ENCODE measurements around the gene DGKB. TPM values are rescaled to one million over a fixed set of nuclear protein-coding genes. Genes with fewer than 3 reads are reported as not detected.

DGKB gene
- polyA plus RNA-seq, 2 of the 4 experiments (the other 2 are of a cell fraction): 0.01 TPM; not detected in 1

DNA sequence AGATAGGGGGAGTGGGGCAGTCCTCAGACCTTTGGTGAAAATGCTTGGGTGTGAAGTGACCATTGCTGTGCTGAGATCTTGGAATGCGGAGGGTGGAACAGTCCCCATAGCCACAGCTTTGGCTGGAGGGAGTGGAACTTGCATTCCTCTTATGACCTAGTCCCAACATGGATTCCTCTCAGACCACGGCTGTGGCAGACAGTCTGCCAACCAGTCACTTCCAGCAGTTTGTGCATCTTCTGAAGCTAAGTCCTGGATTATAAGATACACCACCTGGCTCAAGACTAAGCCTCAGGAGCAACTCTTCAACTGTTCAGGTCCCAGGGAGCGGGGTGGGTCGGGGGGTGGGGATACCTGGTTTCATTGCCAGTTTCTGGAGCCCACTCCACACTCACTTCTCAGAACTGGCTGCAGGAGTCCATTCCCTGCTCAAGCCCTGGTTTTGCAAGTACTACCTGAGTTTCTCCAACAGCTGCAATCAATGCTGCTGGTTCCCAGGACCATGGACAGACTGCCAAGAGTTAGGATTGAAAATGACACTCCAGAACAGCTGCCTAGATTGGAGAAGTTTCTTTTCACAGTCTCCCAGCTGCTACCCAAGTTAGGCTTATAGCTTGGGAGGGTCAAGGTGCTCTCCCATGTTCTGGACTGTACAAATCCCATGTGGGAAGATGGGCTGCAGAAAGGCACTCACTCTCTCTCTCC is 29.1 kb upstream of the DGKB start:
- no peak for ATAC-seq
- Histone ChIP-seq H3K27ac (no peak overlapping the region), H3K4me2 (no peak overlapping the region), H3K9me3 (no peaks in the 10 kb centered on the region), H3K4me1 (no peaks in the 10 kb centered on the region), H3K4me3 (no peak overlapping the region)
- no peak for TF ChIP-seq ESRRA (IDR thresholded peaks at IDR 0.05; ENCODE audit: borderline replicate concordance, low read length)
- TF ChIP-seq HOXB13 (CRISPR knock-in tag; IDR thresholded peaks at IDR 0.05; ENCODE audit: low read depth): no peak
- no peak for TF ChIP-seq PHF8 (IDR thresholded peaks at IDR 0.05; ENCODE audit: borderline replicate concordance, low read depth)
- no peak for TF ChIP-seq HEYL (CRISPR knock-in tag; IDR thresholded peaks at IDR 0.05)
- TF ChIP-seq RFX5 (IDR thresholded peaks at IDR 0.05): no peak
- TF ChIP-seq RARB (CRISPR knock-in tag; IDR thresholded peaks at IDR 0.05): no peak
- no peak for TF ChIP-seq SREBF2 (IDR thresholded peaks at IDR 0.05)
- TF ChIP-seq JUNB (IDR thresholded peaks at IDR 0.05): no peak
- TF ChIP-seq EHMT2 (IDR thresholded peaks at IDR 0.05; ENCODE audit: low read depth): no peak
- ChIA-PET CTCF (no interaction called here), POLR2A (no interaction called here)
- WGBS (ENCODE audit: missing lambda C conversion rate): 13% methylated on average over 4 of the region's 4 CpGs
- FAIRE-seq: no peak
- DNase-seq (ENCODE audit: low read depth in 1 of 2, low spot score in 1 of 2): no peak

DNA sequence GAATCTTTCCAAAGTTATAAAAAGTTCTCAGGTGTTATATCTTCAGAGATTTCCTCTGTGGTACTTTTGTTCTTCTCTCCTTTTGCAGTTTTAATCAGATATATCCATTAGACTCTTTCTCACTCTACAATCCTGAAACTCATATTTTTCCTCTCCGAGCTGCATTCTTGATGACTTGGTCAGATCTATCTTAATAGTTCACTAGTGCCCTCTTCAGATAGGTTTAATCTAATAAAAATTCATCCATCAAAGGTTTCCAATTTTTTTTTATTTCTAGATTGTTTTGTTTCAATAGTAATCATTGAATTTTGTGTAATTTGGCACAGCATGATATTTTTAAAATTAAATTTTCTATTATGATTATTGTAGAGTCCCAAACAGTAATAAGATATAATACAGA is 21.8 kb upstream of the DGKB start:
- no peak overlapping the region for H3K4me2 ChIP-seq
- CTCF ChIA-PET: interaction anchor here (1.2 kb wide), 2 partner anchors 205 to 207 kb away, joined by 3 to 5 read pairs; no protein-coding TSS in a partner anchor
- no peaks in the 10 kb centered on the region for H3K4me1 ChIP-seq
- no peak overlapping the region for H3K27ac ChIP-seq
- no peak for TF ChIP-seq HOXB5 (CRISPR knock-in tag; IDR thresholded peaks at IDR 0.05)
- no peak for TF ChIP-seq JUNB (IDR thresholded peaks at IDR 0.05)
- TF ChIP-seq, protein P1, sequence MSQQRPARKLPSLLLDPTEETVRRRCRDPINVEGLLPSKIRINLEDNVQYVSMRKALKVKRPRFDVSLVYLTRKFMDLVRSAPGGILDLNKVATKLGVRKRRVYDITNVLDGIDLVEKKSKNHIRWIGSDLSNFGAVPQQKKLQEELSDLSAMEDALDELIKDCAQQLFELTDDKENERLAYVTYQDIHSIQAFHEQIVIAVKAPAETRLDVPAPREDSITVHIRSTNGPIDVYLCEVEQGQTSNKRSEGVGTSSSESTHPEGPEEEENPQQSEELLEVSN (IDR thresholded peaks at IDR 0.05; ENCODE audit: borderline replicate concordance, low read depth): no peak
- TF ChIP-seq ZNF302 (CRISPR knock-in tag; IDR thresholded peaks at IDR 0.05): no peak
- no peak for TF ChIP-seq NR3C1 (IDR thresholded peaks at IDR 0.05)
- TF ChIP-seq MAZ (IDR thresholded peaks at IDR 0.05; ENCODE audit: borderline replicate concordance, low read depth, low read length): no peak
- TF ChIP-seq EP300 (IDR thresholded peaks at IDR 0.05): no peak
- TF ChIP-seq, protein P2, sequence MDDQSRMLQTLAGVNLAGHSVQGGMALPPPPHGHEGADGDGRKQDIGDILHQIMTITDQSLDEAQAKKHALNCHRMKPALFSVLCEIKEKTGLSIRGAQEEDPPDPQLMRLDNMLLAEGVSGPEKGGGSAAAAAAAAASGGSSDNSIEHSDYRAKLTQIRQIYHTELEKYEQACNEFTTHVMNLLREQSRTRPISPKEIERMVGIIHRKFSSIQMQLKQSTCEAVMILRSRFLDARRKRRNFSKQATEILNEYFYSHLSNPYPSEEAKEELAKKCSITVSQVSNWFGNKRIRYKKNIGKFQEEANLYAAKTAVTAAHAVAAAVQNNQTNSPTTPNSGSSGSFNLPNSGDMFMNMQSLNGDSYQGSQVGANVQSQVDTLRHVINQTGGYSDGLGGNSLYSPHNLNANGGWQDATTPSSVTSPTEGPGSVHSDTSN (IDR thresholded peaks at IDR 0.05): no peak
- no peak for TF ChIP-seq NFE2L2 (conservative IDR thresholded peaks at IDR 0.05; ENCODE audit: low read length)
- TF ChIP-seq FOSB (CRISPR knock-in tag; IDR thresholded peaks at IDR 0.05): no peak
- TF ChIP-seq, protein P3, sequence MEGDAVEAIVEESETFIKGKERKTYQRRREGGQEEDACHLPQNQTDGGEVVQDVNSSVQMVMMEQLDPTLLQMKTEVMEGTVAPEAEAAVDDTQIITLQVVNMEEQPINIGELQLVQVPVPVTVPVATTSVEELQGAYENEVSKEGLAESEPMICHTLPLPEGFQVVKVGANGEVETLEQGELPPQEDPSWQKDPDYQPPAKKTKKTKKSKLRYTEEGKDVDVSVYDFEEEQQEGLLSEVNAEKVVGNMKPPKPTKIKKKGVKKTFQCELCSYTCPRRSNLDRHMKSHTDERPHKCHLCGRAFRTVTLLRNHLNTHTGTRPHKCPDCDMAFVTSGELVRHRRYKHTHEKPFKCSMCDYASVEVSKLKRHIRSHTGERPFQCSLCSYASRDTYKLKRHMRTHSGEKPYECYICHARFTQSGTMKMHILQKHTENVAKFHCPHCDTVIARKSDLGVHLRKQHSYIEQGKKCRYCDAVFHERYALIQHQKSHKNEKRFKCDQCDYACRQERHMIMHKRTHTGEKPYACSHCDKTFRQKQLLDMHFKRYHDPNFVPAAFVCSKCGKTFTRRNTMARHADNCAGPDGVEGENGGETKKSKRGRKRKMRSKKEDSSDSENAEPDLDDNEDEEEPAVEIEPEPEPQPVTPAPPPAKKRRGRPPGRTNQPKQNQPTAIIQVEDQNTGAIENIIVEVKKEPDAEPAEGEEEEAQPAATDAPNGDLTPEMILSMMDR (IDR thresholded peaks at IDR 0.05): no peak
- no peak for DNase-seq (ENCODE audit: low read depth in 1 of 2, low spot score in 1 of 2)
- POLR2A ChIA-PET: no interaction called here
- H3K4me3 ChIP-seq: no peak overlapping the region
- WGBS (ENCODE audit: missing lambda C conversion rate): 6% methylated on average over 1 of the region's 1 CpG
- H3K9me3 ChIP-seq: no peaks in the 10 kb centered on the region
- no peak for FAIRE-seq
- ATAC-seq: no peak

DNA sequence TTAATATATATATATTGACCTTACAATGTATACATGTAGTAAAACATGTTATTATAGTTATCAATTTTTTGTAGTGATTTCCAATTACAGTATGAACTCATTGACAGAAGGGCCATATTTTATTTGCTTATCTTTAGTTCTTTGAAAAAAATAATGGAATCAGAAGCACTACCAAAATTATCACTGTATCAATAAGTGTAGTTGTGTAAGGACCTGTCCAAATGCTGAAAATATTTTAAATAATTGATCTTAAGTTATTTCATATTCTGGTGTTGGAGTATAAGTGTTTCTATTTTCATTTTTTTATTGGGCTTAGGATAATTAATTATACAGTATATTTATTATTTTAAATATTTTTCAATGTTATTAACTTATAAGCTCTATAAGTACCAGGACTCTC is 8.5 kb upstream of the DGKB start:
- ChIA-PET POLR2A (no interaction called here), CTCF (no interaction called here)
- Histone ChIP-seq H3K27ac (no peak overlapping the region), H3K9me3 (no peaks in the 10 kb centered on the region), H3K4me1 (no peaks in the 10 kb centered on the region), H3K4me3 (no peak overlapping the region), H3K4me2 (no peak overlapping the region)
- FAIRE-seq (no peak), ATAC-seq (no peak), DNase-seq (ENCODE audit: low read depth in 1 of 2, low spot score in 1 of 2) (no peak)
- TF ChIP-seq ESRRA (IDR thresholded peaks at IDR 0.05; ENCODE audit: borderline replicate concordance, low read length): no peak
- TF ChIP-seq, protein P4, sequence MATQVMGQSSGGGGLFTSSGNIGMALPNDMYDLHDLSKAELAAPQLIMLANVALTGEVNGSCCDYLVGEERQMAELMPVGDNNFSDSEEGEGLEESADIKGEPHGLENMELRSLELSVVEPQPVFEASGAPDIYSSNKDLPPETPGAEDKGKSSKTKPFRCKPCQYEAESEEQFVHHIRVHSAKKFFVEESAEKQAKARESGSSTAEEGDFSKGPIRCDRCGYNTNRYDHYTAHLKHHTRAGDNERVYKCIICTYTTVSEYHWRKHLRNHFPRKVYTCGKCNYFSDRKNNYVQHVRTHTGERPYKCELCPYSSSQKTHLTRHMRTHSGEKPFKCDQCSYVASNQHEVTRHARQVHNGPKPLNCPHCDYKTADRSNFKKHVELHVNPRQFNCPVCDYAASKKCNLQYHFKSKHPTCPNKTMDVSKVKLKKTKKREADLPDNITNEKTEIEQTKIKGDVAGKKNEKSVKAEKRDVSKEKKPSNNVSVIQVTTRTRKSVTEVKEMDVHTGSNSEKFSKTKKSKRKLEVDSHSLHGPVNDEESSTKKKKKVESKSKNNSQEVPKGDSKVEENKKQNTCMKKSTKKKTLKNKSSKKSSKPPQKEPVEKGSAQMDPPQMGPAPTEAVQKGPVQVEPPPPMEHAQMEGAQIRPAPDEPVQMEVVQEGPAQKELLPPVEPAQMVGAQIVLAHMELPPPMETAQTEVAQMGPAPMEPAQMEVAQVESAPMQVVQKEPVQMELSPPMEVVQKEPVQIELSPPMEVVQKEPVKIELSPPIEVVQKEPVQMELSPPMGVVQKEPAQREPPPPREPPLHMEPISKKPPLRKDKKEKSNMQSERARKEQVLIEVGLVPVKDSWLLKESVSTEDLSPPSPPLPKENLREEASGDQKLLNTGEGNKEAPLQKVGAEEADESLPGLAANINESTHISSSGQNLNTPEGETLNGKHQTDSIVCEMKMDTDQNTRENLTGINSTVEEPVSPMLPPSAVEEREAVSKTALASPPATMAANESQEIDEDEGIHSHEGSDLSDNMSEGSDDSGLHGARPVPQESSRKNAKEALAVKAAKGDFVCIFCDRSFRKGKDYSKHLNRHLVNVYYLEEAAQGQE (IDR thresholded peaks at IDR 0.05): peak; percentile 34; the same call in 1 of the 2 replicates

Measured in A549 (cell line).